Measurements from ENCODE around the gene SELENOH.
A peak's percentile ranks its signal among the peaks of the same experiment; 100 is the strongest.

Gene SELENOH

DNA sequence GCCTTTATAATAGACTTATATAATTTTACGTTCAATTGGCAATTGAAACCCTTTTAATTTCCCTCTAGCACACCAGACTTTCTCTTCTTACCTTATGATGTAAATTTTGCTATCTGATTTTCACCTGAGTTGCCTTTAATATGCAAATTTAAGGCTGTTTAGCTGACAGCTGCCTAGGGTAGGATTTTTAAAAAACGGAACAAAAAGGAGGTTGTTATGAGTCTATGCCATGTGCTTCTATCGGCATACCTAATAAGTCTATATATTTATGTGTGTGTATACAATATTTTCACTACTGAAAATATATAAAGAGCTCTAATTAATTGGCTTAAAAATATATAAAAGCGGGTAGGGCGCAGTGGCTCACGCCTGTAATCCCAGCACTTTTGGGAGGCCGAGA lies 11.8 kb upstream of the SELENOH start:
- TF ChIP-seq CTCF (IDR thresholded peaks at IDR 0.05) (no peak), ZFX (IDR thresholded peaks at IDR 0.05; ENCODE audit: borderline replicate concordance) (no peak)
- no peak overlapping the region for H3K27ac ChIP-seq

GRCh38 chr11:57732661-57733060 lies 8.6 kb upstream of the SELENOH start:
- no peak for TF ChIP-seq ZFX (IDR thresholded peaks at IDR 0.05; ENCODE audit: borderline replicate concordance)
- no peak for TF ChIP-seq CTCF (IDR thresholded peaks at IDR 0.05)
- H3K27ac ChIP-seq, result no peak overlapping the region

DNA sequence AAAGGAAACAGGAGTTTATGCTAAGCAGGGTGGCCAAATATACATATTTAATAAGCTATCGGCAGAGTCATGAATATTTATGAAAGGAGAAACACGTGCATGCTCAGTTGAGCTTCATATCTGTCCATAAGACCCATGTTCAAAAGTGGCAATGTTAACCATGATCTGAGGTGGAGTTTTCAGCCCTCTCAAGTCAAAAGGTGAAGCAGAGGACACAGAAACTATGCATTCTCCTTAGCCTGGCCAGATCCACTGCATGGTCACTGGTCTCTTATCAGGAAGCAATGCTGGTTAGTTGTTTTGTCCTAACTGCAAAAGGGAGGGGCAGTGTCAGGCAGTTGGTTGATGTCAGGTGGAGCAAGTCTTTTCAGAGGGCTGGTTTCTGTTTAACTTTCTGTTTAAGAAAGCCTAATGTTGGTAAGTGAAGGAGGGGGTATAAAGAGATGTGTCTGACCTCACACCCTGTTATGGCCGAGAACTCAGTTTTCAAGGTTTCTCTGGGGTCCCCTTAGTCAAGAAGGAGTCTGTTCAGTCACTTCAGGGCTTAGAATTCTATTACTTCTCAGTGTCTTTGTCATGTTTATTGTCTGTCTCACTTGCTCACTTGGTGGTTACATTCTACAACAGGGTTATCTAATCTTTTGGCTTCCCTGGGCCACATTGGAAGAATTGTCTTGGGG lies 5.5 kb upstream of the SELENOH start:
- TF ChIP-seq CTCF (IDR thresholded peaks at IDR 0.05) (no peak), ZFX (IDR thresholded peaks at IDR 0.05; ENCODE audit: borderline replicate concordance) (no peak)
- H3K27ac ChIP-seq, result no peak overlapping the region

- TF ChIP-seq ZFX (IDR thresholded peaks at IDR 0.05; ENCODE audit: borderline replicate concordance) (no peak), CTCF (IDR thresholded peaks at IDR 0.05) (no peak)
- H3K27ac ChIP-seq, result peak overlapping the region; percentile 81
These were observed 779 bp downstream of the SELENOH start for GRCh38 chr11:57742087-57742452.

- no peak overlapping the region for H3K27ac ChIP-seq
- TF ChIP-seq CTCF (IDR thresholded peaks at IDR 0.05) (no peak), ZFX (IDR thresholded peaks at IDR 0.05; ENCODE audit: borderline replicate concordance) (no peak)
These were observed 3.1 kb downstream of the SELENOH start for GRCh38 chr11:57744357-57744756.

GRCh38 chr11:57745206-57745605 lies 3.9 kb downstream of the SELENOH start:
- H3K27ac ChIP-seq, result no peak overlapping the region
- TF ChIP-seq CTCF (IDR thresholded peaks at IDR 0.05), result no peak
- no peak for TF ChIP-seq ZFX (IDR thresholded peaks at IDR 0.05; ENCODE audit: borderline replicate concordance)

DNA sequence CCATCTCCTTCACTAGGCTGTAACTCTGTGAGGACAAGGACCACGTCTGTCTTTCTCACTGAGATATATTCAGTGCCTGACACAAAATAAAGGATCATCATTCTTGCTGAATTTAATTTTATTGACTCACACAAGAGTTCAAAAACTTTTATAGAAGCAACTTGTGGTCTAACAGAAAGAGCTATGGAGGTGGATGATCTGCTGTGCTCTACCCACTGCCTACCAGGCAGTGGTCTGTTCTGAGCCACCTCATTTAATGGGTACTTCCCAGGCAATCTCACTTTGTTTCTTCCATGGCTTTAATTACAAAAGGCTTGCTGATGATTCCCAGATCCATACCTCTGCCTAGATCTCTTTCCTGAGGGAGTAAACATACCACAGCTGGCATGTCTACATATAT lies 5.6 kb downstream of the SELENOH start:
- TF ChIP-seq ZFX (IDR thresholded peaks at IDR 0.05; ENCODE audit: borderline replicate concordance) (no peak), CTCF (IDR thresholded peaks at IDR 0.05) (no peak)
- H3K27ac ChIP-seq, result no peak overlapping the region

All from 22Rv1 (cell line).